Duodenal mucosa (tissue), 2 donors: Measurements from ENCODE around the gene SESN3.
A peak's percentile ranks its signal among the peaks of the same experiment; 100 is the strongest.

Source experiments
- H3K27ac ChIP-seq: one replicate; pipeline ENCODE4 v1.7.0; 2013; ENCODE audit warnings: low read depth, low read length
- H3K27me3 ChIP-seq, 2 donors: one replicate each; pipeline ENCODE4 v1.7.0; 2013; ENCODE audit warnings: low read length in 2 of 2, control low read depth in 1 of 2; ENCODE audit not compliant: insufficient read depth in 2 of 2, control insufficient read depth in 1 of 2
- H3K36me3 ChIP-seq, 2 donors: one replicate each; pipeline ENCODE4 v1.7.0; 2013; ENCODE audit warnings: low read length in 2 of 2, control low read depth in 1 of 2; ENCODE audit not compliant: insufficient read depth in 2 of 2, control insufficient read depth in 1 of 2
- H3K4me1 ChIP-seq, 2 donors: one replicate each; pipeline ENCODE4 v1.7.0; 2013; ENCODE audit warnings: low read length in 2 of 2, control low read depth in 1 of 2; ENCODE audit not compliant: insufficient read depth in 2 of 2, control insufficient read depth in 1 of 2
- H3K4me3 ChIP-seq, 2 donors: one replicate each; pipeline ENCODE4 v1.7.0; 2013; ENCODE audit warnings: low read length in 2 of 2, low read depth in 1 of 2
- H3K9ac ChIP-seq, 2 donors: one replicate each; pipeline ENCODE4 v1.7.0; 2013; ENCODE audit warnings: low read length in 2 of 2, low read depth in 1 of 2
- H3K9me3 ChIP-seq, 2 donors: one replicate each; pipeline ENCODE4 v1.7.0; 2013; ENCODE audit warnings: low read length in 2 of 2, control low read depth in 1 of 2; ENCODE audit not compliant: control insufficient read depth in 1 of 2

SESN3 gene

DNA sequence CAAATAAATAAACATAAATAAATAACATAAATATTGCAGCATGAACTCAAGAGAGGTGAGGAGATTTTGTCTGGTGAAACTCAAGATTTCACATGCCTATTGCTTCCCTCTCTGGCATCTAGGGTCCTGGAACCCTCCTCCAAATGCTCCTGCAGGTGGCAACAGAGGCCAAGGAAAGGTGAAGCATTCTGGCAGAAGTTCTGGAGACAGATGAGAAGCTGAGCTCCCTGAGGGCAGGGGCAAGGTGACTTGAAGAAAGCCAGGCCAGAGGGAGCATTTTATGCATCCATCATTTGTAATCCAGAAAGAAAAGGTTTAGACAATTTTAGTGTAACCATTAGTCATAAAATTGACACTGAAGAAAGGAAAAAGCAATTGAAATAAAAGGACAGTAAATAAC lies 76.5 kb downstream of the SESN3 start:
- Histone ChIP-seq H3K27me3 (no peaks in the 10 kb centered on the region), H3K9ac (no peak overlapping the region), H3K4me3 (no peak overlapping the region), H3K4me1 (peaks cover 26 to 31% of the 10 kb centered on the region in 2 donors), H3K36me3 (no peaks in the 10 kb centered on the region), H3K27ac (no peak overlapping the region), H3K9me3 (no peaks in the 10 kb centered on the region)

DNA sequence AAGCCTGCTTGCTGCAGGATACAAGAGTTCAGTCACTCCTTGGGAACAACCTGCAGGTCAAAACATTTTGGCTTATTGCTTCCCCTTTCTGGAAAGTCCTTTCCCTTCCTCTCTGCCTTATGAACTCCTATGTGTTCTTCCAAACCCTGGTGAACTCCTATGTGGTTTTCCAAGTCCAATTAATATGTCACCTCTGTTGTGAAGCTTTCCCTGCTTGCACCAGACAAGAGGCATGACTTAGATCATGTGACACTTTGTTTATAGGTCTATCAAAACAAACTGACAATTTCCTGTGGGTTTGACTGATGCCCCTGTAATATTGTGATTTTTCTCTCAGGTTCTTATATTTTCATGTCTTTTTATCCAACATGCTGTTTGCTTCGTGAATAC lies 77.2 kb downstream of the SESN3 start:
- Histone ChIP-seq H3K36me3 (no peaks in the 10 kb centered on the region), H3K27me3 (no peaks in the 10 kb centered on the region), H3K9me3 (no peaks in the 10 kb centered on the region), H3K27ac (no peak overlapping the region), H3K4me3 (peak overlapping the region; percentile 33 to 53), H3K4me1 (peaks cover 31 to 32% of the 10 kb centered on the region in 2 donors), H3K9ac (peak overlapping the region in 1 of 2 donors; percentile 36)

DNA sequence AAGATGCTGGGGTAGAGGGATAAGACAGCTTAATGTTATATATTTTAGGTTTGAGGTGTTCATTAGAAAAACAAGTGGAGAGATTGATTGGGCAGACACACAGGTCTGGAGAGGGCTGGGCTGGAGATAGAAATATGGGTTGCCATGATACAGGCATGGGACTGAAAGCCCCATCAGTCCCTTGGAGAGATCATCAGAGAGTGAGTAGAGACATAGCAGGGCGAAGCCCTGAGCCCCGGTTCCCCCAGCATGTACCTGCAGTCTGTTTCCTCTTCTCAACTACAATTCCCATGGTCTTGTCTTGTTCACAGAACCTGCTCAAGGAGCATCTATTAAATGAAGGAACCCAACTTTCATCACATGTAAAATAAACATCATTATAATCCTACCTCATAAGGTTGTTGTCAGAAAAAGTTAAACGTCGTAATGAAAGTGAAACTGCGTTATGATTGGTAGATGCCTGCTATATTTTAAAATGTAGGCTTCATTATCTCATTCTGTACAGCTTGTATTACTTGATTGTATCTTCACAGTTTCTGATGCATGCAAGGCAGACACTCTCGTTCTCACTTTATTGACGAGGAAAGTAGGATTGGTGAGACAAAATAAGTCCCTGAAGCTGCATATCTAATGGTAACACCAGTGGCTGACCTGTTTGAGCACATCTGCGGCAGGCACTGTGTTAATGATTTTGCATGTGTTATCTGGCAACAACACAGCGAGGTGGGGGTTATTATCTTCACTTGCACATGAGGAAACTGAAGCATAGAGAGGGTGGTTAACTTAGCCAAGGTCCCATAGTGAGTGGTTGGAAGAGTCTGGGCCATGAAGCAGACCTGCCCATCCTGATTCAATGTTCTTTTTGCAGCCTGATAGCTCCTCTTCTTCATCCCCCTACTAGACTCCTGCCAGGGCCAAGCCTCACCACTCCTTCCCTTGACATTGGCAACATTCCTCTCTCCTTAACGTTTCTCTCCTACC lies 77.8 kb downstream of the SESN3 start:
- peak overlapping the region; percentile 12 to 36 for H3K9ac ChIP-seq
- no peaks in the 10 kb centered on the region for H3K36me3 ChIP-seq
- no peaks in the 10 kb centered on the region for H3K9me3 ChIP-seq
- no peak overlapping the region for H3K27ac ChIP-seq
- peak overlapping the region; percentile 33 to 53 for H3K4me3 ChIP-seq
- no peaks in the 10 kb centered on the region for H3K27me3 ChIP-seq
- peaks cover 31% of the 10 kb centered on the region in 2 donors for H3K4me1 ChIP-seq

DNA sequence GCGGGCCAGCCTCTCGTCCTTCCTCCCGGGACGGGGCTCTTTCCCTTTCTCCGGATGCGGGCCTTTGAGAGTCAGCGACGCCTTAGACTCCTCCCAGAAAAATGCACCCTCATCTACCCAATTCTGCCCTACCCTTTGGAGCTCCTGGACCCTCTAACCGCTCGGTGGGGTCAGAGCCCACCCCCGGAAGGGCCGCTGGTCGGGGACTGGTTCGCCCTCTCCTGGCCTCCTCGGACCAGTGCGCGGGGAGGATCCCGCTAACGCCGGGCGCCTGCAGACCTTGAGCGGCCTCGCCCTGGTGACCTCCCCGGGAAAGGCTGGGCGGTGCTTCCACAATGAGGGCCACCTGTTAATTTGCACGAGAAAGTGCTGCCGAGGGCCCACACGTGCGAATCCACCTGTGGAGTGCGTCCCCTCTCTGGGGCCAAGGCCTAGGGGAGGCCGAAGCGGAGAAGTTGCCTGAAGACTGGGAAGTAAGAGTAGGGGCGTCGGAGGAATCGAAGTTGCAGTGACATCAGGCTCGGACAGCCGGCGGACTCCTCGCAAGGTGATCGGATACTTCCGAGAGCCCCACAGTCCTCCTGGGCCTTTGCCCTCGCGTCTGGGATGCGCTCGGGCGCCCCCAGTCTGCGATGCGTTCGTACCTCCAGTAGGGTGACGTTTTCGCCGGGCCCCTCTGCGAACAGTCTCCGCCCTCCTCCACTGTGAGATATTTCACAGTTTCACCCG lies 79.9 kb downstream of the SESN3 start:
- Histone ChIP-seq H3K27ac (peak overlapping the region; percentile 95), H3K36me3 (no peaks in the 10 kb centered on the region), H3K4me3 (peak overlapping the region; percentile 81 to 88), H3K27me3 (no peaks in the 10 kb centered on the region), H3K9me3 (no peaks in the 10 kb centered on the region), H3K4me1 (peaks cover 34 to 36% of the 10 kb centered on the region in 2 donors), H3K9ac (peak overlapping the region; percentile 82 to 96)

DNA sequence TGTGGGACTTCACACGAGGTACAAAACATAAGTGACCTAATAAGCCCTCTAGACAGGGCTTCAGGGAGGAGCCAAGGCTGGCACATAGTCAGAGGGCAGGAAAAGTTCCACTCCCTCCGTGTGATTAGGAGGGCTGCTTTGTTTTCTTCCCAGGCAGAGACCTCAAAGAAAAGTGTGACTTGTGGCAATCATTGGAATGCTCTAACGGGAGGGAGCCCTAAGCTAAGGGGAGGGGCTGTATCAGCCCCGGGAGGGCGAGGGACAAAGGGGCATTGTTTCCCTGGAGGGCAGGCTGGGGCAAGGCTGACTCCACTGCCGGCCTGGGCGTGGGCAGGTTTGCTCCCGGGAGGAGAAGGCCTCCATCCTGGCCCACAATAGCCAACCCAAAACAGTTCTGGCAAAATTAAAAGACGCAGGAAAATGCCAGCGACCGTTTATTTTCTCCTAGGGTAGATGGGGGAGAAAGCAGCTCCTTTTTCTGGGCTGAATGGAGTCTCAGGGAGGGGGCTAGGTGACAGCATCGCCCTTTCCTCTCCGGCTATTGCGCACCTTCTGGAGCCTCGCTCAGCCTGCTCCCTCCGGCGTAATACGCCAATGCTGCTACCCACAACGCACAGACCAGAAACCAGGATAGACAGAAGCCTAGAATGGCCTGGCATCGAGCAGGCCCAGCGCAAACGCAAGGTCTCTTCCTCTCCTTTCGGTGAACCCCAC lies 81.2 kb downstream of the SESN3 start:
- H3K4me1 ChIP-seq, result peaks cover 34 to 36% of the 10 kb centered on the region in 2 donors
- peak overlapping the region; percentile 63 for H3K27ac ChIP-seq
- peak overlapping the region; percentile 81 to 88 for H3K4me3 ChIP-seq

DNA sequence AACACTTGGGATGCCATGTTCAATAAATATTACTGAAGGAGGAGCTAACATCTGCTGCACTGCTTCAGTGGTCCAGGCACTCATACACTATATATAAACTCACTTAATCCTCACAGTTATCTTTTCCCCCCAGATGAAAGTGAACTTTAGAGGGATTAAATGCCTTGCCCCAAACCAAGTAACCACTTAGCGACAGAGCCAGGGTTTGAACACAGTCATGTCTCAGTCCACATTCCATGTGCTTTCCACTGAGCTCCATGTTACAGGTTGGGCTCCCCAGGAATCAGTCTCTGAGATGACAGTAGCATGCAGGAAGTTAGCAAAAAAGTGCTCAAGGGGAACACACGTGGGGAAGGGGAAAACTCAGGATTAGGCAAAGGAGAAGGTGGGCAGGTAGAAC lies 82.1 kb downstream of the SESN3 start:
- Histone ChIP-seq H3K4me3 (no peak overlapping the region), H3K9ac (no peak overlapping the region), H3K9me3 (no peaks in the 10 kb centered on the region), H3K4me1 (peaks cover 34 to 36% of the 10 kb centered on the region in 2 donors), H3K27me3 (peaks cover 0 to 5% of the 10 kb centered on the region in 2 donors), H3K36me3 (no peaks in the 10 kb centered on the region), H3K27ac (no peak overlapping the region)

More for the DNA sequence above, 81.2 kb downstream of the SESN3 start:
- peak overlapping the region; percentile 82 to 96 for H3K9ac ChIP-seq
- no peaks in the 10 kb centered on the region for H3K36me3 ChIP-seq
- no peaks in the 10 kb centered on the region for H3K9me3 ChIP-seq
- peaks cover 0 to 4% of the 10 kb centered on the region in 2 donors for H3K27me3 ChIP-seq

DNA sequence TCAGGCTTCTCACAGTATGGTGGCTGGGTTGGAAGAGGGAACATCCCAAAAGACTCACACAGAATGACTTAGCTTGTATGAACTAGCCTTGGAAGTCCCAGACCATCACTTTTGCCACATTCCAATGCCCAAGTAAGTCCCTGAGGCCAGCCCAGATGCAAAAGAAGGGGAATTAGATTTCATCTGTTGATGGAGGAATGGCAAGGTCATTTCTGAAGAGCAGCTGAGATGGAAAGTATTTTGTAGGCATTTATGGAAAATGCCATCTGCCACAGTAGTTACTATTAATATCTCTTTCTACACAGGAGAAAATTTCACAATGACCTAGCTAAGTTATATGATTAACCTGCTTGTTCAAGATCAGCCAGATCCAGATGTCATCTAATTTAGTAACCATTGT lies 82.6 kb downstream of the SESN3 start:
- peaks cover 29 to 31% of the 10 kb centered on the region in 2 donors for H3K4me1 ChIP-seq
- no peak overlapping the region for H3K4me3 ChIP-seq
- H3K36me3 ChIP-seq, result no peaks in the 10 kb centered on the region
- no peaks in the 10 kb centered on the region for H3K9me3 ChIP-seq
- no peak overlapping the region for H3K27ac ChIP-seq
- H3K9ac ChIP-seq, result no peak overlapping the region
- H3K27me3 ChIP-seq, result peaks cover 0 to 5% of the 10 kb centered on the region in 2 donors

DNA sequence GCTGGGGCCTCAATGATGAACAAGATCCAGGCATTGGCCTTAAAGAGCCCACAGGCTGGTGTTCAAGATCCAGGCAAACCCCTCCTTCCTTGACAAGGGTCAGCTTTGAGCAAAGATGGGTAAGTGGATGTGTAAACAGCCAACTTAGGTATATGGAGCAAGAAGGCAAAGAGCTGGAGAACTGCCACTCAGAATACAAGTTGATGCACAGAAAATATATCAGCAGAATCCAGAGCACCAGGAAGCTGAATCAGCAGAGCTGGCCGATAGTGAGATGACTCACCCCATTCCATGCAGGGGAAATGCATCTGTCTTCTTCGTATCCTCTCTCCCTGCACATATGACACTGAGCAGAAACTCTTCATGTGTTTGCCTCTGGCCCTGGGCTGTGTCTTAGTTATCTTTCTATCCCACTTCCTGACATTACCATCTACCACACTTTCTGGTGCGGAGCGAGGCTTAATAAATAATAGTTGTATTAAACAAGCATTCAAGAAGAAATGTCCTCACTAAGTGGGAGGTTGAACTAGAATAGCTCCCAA lies 83.6 kb downstream of the SESN3 start:
- Histone ChIP-seq H3K27me3 (peaks cover 0 to 5% of the 10 kb centered on the region in 2 donors), H3K4me1 (peaks cover 22 to 23% of the 10 kb centered on the region in 2 donors), H3K9ac (no peak overlapping the region), H3K27ac (no peak overlapping the region), H3K4me3 (no peak overlapping the region), H3K9me3 (no peaks in the 10 kb centered on the region), H3K36me3 (no peaks in the 10 kb centered on the region)

DNA sequence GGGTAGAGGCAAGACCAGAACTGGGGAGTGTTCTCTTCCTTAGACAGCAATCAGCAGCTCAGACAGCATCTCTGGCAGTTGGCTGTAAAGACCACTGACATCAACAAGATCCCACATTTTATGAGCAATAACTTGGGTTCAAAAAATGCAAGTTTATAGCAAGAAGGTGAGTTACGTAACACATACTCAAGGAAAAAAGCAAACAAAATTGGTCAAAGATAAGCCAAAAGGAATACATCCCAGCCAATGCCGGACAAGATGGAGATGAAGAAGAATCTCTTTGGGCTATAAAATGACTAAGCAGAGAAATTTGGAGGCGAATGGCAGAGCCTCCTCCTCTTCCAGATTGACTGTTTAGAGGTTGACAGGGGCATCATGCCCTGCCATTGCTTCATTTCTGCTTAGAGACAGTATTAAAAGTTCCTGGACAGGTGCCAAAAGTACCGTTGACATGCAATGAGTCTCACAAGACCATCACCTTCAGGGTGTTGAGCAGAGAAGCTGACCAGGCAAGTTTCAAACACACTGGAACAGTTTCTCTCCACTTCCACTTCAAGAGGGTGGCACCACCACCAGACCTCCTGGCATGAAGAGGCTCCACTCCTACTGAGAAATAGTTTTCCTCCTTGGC lies 85.5 kb downstream of the SESN3 start:
- Histone ChIP-seq H3K27ac (no peak overlapping the region), H3K4me3 (no peak overlapping the region), H3K36me3 (no peaks in the 10 kb centered on the region), H3K9ac (no peak overlapping the region), H3K4me1 (peaks cover 16 to 18% of the 10 kb centered on the region in 2 donors), H3K9me3 (no peaks in the 10 kb centered on the region), H3K27me3 (peaks cover 0 to 5% of the 10 kb centered on the region in 2 donors)
